Activated CD4-positive, alpha-beta memory T cell treated with anti-CD3 and anti-CD28 coated beads for 36 hours (primary cell): ENCODE data around the gene BHLHE40. TPM values are rescaled to one million over a fixed set of nuclear protein-coding genes. Genes with fewer than 3 reads are reported as not detected.

Source experiments
- CTCF ChIA-PET: fragments of 350-600 bp; sonication (Branson Sonifier 250); formaldehyde crosslinking; loops from one replicate; lab custom pipeline; 2021; ENCODE audit warnings: antibody characterized with exemption, inconsistent platforms; lab: Charles Lee
- POLR2A ChIA-PET: fragments of 350-600 bp; sonication (Branson Sonifier 250); formaldehyde crosslinking; loops from one replicate; lab custom pipeline; 2021; ENCODE audit warnings: antibody characterized with exemption; lab: Charles Lee
- DNase-seq: peaks from one replicate; pipeline ENCODE4 v3.0.0-alpha.2; 2020
- H3K27ac Mint-ChIP-seq: one replicate; pipeline ENCODE4 v1.8.0; 2021; ENCODE audit warnings: mixed read lengths
- H3K27me3 Mint-ChIP-seq: one replicate; pipeline ENCODE4 v1.8.0; 2021; ENCODE audit warnings: mixed read lengths
- H3K36me3 Mint-ChIP-seq: one replicate; pipeline ENCODE4 v1.8.0; 2021; ENCODE audit warnings: mixed read lengths
- H3K4me1 Mint-ChIP-seq: one replicate; pipeline ENCODE4 v1.8.0; 2021; ENCODE audit warnings: low read depth, mixed read lengths
- H3K4me3 Mint-ChIP-seq: one replicate; pipeline ENCODE4 v1.8.0; 2021; ENCODE audit warnings: mild to moderate bottlenecking, mixed read lengths
- H3K9me3 Mint-ChIP-seq: one replicate; pipeline ENCODE4 v1.8.0; 2021; ENCODE audit warnings: mixed read lengths
- intact Hi-C: fragments of 100-400 bp; cut with micrococcal nuclease; formaldehyde crosslinking; loops from one replicate; pipeline ENCODE4 v1.15.1; 2023
- total RNA-seq, 2 experiments: library from RNA; stranded (reverse); gene quantifications; one replicate each; pipeline ENCODE4 v1.2.3, GENCODE V29; 2021

The BHLHE40 gene
- total RNA-seq, result 100 to 1,000 TPM; 188 to 195 TPM

DNA sequence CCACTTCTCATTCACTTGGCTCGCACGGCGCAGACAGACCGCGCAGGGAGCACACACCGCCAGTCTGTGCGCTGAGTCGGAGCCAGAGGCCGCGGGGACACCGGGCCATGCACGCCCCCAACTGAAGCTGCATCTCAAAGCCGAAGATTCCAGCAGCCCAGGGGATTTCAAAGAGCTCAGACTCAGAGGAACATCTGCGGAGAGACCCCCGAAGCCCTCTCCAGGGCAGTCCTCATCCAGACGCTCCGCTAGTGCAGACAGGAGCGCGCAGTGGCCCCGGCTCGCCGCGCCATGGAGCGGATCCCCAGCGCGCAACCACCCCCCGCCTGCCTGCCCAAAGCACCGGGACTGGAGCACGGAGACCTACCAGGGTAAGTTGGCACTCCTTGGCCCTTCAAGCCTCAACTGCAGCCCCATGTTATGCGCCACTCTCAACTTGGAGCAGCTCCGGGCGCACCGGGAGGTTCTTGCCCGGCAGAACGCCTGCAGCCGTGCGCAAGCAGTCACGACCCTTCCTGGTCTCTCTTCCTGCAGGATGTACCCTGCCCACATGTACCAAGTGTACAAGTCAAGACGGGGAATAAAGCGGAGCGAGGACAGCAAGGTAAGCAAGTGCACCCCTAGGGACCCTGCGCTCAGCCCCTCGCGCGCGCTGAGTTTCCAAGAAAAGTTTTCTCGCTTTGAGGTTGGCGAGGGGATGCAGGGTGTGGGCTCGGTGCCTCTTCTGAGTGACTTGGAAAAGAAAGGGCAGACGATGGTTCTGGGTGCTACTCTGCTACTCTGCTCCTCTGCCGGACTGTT is at the start of gene BHLHE40:
BHLHE40 (plus strand) TSS at position 10 of the 801 bp plus-strand sequence; CDS start at position 292, 282 bp downstream.
- peak within 1 kb of the TSS; percentile 87 for H3K4me3 Mint-ChIP-seq
- H3K27me3 Mint-ChIP-seq, result no peaks in the 10 kb centered on the region
- H3K27ac Mint-ChIP-seq, result peak within 1 kb of the TSS; percentile 99
- H3K36me3 Mint-ChIP-seq, result peaks cover 52% of the 10 kb centered on the region
- CTCF ChIA-PET, result interaction anchor here (0.6 to 13.4 kb wide), 42 partner anchors 12 to 269 kb away, joined by 3 to 204 read pairs (median 6); no protein-coding TSS in a partner anchor
- POLR2A ChIA-PET, result interaction anchor here (0.6 to 12.7 kb wide), 35 partner anchors 7 to 268 kb away, joined by 3 to 263 read pairs (median 6); partner anchors contain the start of gene ARL8B
- no peaks in the 10 kb centered on the region for H3K9me3 Mint-ChIP-seq
- no peak for DNase-seq
- peaks cover 57% of the 10 kb centered on the region for H3K4me1 Mint-ChIP-seq
- intact Hi-C loops, result loop anchor here (1.0 to 2.0 kb wide), 5 partner anchors 76 to 239 kb away; partner anchors contain the start of gene EDEM1

DNA sequence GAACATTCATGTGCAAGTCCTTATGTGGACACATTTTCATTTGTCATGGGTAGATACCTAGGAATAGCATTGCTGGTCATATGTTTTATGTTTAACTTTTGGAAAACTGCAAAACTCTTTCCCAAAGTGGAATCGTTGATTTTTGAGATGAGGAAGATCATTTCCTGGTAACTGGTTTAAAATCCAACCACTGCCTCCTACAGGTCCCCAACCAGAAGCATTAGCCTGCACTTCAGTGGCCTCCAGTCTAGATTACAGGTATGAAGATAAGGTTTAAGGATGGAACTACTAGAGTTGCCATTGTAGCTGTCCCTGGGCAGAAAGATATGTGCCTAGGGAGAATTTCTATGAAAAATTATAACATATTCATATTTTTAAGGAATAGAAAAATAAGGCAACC is 48.7 kb upstream of the BHLHE40 start:
- intact Hi-C loops, result no loop called here
- H3K27ac Mint-ChIP-seq, result no peak overlapping the region
- H3K9me3 Mint-ChIP-seq, result no peaks in the 10 kb centered on the region
- H3K36me3 Mint-ChIP-seq, result no peaks in the 10 kb centered on the region
- POLR2A ChIA-PET, result no interaction called here
- no peaks in the 10 kb centered on the region for H3K27me3 Mint-ChIP-seq
- no peak overlapping the region for H3K4me3 Mint-ChIP-seq
- peaks cover 22% of the 10 kb centered on the region for H3K4me1 Mint-ChIP-seq
- no peak for DNase-seq
- CTCF ChIA-PET, result no interaction called here

- no peak for DNase-seq
- no peaks in the 10 kb centered on the region for H3K9me3 Mint-ChIP-seq
- no peaks in the 10 kb centered on the region for H3K36me3 Mint-ChIP-seq
- POLR2A ChIA-PET, result no interaction called here
- no peak overlapping the region for H3K4me3 Mint-ChIP-seq
- H3K27ac Mint-ChIP-seq, result no peak overlapping the region
- peaks cover 17% of the 10 kb centered on the region for H3K4me1 Mint-ChIP-seq
- H3K27me3 Mint-ChIP-seq, result no peaks in the 10 kb centered on the region
- intact Hi-C loops, result no loop called here
- CTCF ChIA-PET, result no interaction called here
Observed at GRCh38 chr3:4934050-4934449, 45.2 kb upstream of the BHLHE40 start.

GRCh38 chr3:4935347-4935746 is 43.9 kb upstream of the BHLHE40 start:
- intact Hi-C loops, result no loop called here
- peaks cover 17% of the 10 kb centered on the region for H3K4me1 Mint-ChIP-seq
- CTCF ChIA-PET, result interaction anchor here (0.8 to 1.0 kb wide), 2 partner anchors 41 to 165 kb away, joined by 3 to 6 read pairs; no protein-coding TSS in a partner anchor
- DNase-seq, result peak; percentile 47
- H3K9me3 Mint-ChIP-seq, result no peaks in the 10 kb centered on the region
- H3K27me3 Mint-ChIP-seq, result no peaks in the 10 kb centered on the region
- POLR2A ChIA-PET, result no interaction called here
- no peaks in the 10 kb centered on the region for H3K36me3 Mint-ChIP-seq
- no peak overlapping the region for H3K27ac Mint-ChIP-seq
- no peak overlapping the region for H3K4me3 Mint-ChIP-seq

DNA sequence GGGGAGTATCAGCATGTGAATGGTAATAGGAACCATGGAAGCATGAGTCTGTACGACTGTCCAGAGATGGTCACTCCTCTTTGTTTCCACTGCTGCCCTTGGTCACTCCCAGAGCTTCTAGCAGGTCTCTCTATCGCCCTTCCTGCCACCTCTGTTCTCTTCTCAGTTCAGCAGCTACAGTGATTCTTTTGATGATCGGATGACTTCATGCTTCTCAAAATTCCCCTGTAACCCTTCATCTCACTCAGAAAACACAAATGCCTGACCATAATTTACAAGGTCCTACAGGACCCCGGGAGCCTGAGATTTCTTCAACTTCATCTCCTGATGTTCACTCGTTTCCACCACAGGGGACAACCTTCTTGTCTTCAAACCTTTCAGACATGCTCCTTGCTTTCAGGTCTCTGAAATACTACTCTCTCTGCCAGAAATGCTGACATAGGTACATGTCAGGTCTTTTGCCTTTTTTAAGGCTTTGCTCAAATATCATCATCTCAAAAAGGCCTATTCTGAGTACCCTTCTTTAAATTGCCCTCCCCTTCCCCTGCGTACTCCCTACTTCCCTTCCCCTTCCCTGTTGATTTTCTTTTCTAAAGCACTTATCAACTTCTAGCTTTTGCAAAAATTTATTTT is 42.1 kb upstream of the BHLHE40 start:
- intact Hi-C loops, result no loop called here
- H3K27ac Mint-ChIP-seq, result no peak overlapping the region

DNA sequence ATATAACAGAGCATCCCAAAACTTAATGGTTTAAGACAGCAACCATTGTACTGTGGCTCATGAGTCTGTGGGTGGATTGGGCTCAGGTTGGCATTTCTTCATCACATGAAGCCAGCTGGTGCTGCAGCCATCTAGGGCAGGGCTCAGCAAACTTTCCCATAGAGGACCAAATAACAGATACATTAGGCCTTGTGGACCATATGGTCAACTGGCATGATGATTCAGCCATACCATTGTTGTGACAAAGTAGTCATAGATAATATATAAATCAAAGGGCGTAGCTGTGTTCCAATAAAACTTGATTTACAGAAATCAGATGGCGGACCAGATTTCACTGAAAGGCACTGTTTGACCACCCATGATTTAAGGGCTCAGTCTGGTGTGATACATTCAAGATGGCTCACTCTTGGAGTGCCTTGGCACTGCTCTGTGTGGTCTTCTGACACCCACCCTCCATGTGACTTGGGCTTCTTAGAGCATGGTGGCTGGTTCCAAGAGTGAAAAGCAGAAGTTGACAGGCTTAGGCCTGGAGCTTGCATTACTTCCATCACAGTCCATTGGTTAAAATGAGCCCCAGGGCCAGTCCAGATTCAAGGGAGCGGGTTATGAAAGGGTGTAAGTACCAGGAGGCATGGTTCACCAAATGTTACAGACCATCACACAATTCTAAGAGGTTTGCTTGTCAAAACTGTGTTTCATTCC is 40.8 kb upstream of the BHLHE40 start:
- no peaks in the 10 kb centered on the region for H3K36me3 Mint-ChIP-seq
- no peaks in the 10 kb centered on the region for H3K27me3 Mint-ChIP-seq
- DNase-seq, result no peak
- H3K9me3 Mint-ChIP-seq, result no peaks in the 10 kb centered on the region
- no peak overlapping the region for H3K27ac Mint-ChIP-seq
- ChIA-PET POLR2A (no interaction called here), CTCF (no interaction called here)
- intact Hi-C loops, result no loop called here
- H3K4me3 Mint-ChIP-seq, result no peak overlapping the region
- H3K4me1 Mint-ChIP-seq, result peaks cover 17% of the 10 kb centered on the region

More for the DNA sequence above, 42.1 kb upstream of the BHLHE40 start:
- no peak for DNase-seq
- H3K4me3 Mint-ChIP-seq, result no peak overlapping the region
- H3K4me1 Mint-ChIP-seq, result peaks cover 17% of the 10 kb centered on the region
- no peaks in the 10 kb centered on the region for H3K36me3 Mint-ChIP-seq
- H3K27me3 Mint-ChIP-seq, result no peaks in the 10 kb centered on the region
- no peaks in the 10 kb centered on the region for H3K9me3 Mint-ChIP-seq
- ChIA-PET CTCF (no interaction called here), POLR2A (no interaction called here)

DNA sequence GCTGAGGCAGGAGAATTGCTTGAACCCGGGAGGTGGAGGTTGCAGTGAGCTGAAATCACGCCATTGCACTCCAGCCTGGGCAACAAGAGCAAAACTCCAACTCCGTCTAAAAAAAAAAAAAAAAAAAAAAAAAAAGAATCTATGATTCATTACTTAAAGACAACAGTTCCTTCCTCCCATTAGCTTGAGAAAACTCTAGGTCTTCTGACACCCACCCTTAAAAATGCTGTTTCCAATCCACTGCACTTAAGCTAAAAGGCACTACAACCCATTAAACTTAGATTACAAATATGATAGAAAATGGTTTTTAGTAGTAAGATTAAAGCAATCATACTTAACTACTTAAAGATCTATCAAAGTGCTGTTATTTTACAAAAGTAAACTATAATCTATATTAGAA is 40.0 kb upstream of the BHLHE40 start:
- H3K4me3 Mint-ChIP-seq, result no peak overlapping the region
- no peak for DNase-seq
- peaks cover 17% of the 10 kb centered on the region for H3K4me1 Mint-ChIP-seq
- H3K27me3 Mint-ChIP-seq, result no peaks in the 10 kb centered on the region
- ChIA-PET CTCF (no interaction called here), POLR2A (no interaction called here)
- H3K36me3 Mint-ChIP-seq, result no peaks in the 10 kb centered on the region
- intact Hi-C loops, result no loop called here
- no peaks in the 10 kb centered on the region for H3K9me3 Mint-ChIP-seq
- H3K27ac Mint-ChIP-seq, result no peak overlapping the region

GRCh38 chr3:4940985-4941384 is 38.3 kb upstream of the BHLHE40 start:
- Mint-ChIP-seq H3K4me1 (peaks cover 9% of the 10 kb centered on the region), H3K4me3 (no peak overlapping the region), H3K27me3 (no peaks in the 10 kb centered on the region), H3K9me3 (no peaks in the 10 kb centered on the region), H3K27ac (no peak overlapping the region), H3K36me3 (no peaks in the 10 kb centered on the region)
- POLR2A ChIA-PET, result no interaction called here
- intact Hi-C loops, result no loop called here
- DNase-seq, result no peak
- CTCF ChIA-PET, result no interaction called here

DNA sequence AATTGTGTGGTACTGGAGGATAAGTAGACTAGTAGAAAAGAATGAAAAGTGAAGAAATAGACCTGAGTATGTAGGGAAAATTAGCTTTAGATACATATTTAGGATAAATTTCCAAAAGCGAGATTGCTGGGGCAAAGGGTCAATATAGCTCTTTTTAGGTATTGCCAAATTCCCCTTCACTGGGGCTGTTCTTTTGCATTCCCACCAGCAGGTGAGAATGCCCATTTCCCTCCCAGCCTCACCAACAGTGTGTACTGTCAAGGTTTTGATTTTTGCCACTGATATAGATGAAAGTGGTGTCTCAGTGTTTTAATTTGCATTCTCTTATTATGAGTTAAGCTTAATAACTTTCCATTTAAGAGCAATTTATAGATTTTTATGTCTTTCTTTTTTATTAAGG is 35.7 kb upstream of the BHLHE40 start:
- CTCF ChIA-PET, result interaction anchor here (0.6 to 1.0 kb wide), 3 partner anchors 23 to 470 kb away, joined by 3 read pairs; no protein-coding TSS in a partner anchor
- no peaks in the 10 kb centered on the region for H3K36me3 Mint-ChIP-seq
- H3K4me1 Mint-ChIP-seq, result peaks cover 1% of the 10 kb centered on the region
- H3K27me3 Mint-ChIP-seq, result no peaks in the 10 kb centered on the region
- intact Hi-C loops, result no loop called here
- DNase-seq, result no peak
- no peak overlapping the region for H3K4me3 Mint-ChIP-seq
- no peak overlapping the region for H3K27ac Mint-ChIP-seq
- no peaks in the 10 kb centered on the region for H3K9me3 Mint-ChIP-seq
- POLR2A ChIA-PET, result no interaction called here

DNA sequence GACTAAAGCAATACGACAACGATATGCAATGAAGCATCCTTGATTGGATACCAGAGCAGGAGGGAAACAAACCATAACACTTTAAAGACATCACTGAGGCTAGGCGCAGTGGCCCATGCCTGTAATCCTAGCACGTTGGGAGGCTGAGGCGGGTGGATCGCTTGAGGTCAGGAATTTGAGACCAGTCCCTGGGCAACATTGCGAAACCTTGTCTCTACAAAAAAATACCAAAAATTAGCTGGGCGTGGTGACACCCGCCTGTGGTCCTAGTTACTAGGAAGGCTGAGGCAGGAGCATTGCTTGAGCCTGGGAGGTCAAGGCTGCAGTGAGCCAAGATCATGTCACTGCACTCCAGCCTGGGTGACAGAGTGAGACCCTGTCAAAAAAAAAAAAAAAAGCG is 33.9 kb upstream of the BHLHE40 start:
- intact Hi-C loops, result no loop called here
- POLR2A ChIA-PET, result no interaction called here
- no peak overlapping the region for H3K4me3 Mint-ChIP-seq
- no peaks in the 10 kb centered on the region for H3K36me3 Mint-ChIP-seq
- H3K27me3 Mint-ChIP-seq, result no peaks in the 10 kb centered on the region
- CTCF ChIA-PET, result no interaction called here
- peaks cover 1% of the 10 kb centered on the region for H3K4me1 Mint-ChIP-seq
- H3K27ac Mint-ChIP-seq, result no peak overlapping the region
- no peak for DNase-seq
- no peaks in the 10 kb centered on the region for H3K9me3 Mint-ChIP-seq

DNA sequence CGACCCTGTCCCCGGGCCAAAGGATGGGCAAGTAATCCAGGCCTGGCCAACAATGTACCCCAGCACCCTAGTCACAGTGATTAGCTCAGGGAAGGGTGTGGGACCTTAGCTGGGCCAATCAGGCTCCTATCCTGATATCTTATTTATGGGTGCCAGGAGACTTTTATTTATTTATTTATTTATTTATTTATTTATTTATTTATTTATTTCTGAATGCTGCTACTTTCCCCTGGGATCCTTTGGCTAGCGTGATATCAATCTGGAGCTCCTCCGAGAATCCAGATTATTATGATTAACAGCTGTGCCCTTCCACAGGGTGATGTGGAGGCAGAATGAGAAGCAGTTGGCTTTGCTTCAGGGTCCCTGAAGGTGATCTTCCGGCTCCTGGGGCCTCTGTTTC is 32.2 kb upstream of the BHLHE40 start:
- CTCF ChIA-PET, result interaction anchor here (0.9 kb wide), 1 partner anchor 26 kb away, joined by 3 read pairs; no protein-coding TSS in a partner anchor
- intact Hi-C loops, result no loop called here
- Mint-ChIP-seq H3K27ac (no peak overlapping the region), H3K36me3 (no peaks in the 10 kb centered on the region), H3K4me3 (no peak overlapping the region), H3K4me1 (peaks cover 3% of the 10 kb centered on the region), H3K27me3 (no peaks in the 10 kb centered on the region), H3K9me3 (no peaks in the 10 kb centered on the region)
- no peak for DNase-seq
- POLR2A ChIA-PET, result no interaction called here

- H3K9me3 Mint-ChIP-seq, result no peaks in the 10 kb centered on the region
- intact Hi-C loops, result no loop called here
- peaks cover 3% of the 10 kb centered on the region for H3K4me1 Mint-ChIP-seq
- H3K36me3 Mint-ChIP-seq, result no peaks in the 10 kb centered on the region
- no peak overlapping the region for H3K27ac Mint-ChIP-seq
- no peaks in the 10 kb centered on the region for H3K27me3 Mint-ChIP-seq
- ChIA-PET CTCF (interaction anchor here (1.5 kb wide), 1 partner anchor 28 kb away, joined by 4 read pairs; no protein-coding TSS in a partner anchor), POLR2A (no interaction called here)
- no peak overlapping the region for H3K4me3 Mint-ChIP-seq
- no peak for DNase-seq
Observed at GRCh38 chr3:4948395-4948794, 30.8 kb upstream of the BHLHE40 start.
